Stimulated activated naive B cell treated with anti-CD40 and anti-IgM and Interleukin-4, amounts not matched to agents 10 μg/mL and 1 μg/mL and 100 μg/mL, for 72 hours (primary cell): ENCODE measurements around the gene PLEKHN1.

ENCODE experiments used
- ATAC-seq, 2 donors: fragments of 150-1000 bp; cut with Tn5 transposase; replicated peaks; 2 replicates each; pipeline ENCODE4 v1.10.0; 2021; ENCODE audit warnings: moderate library complexity in 1 of 2
- DNase-seq: peaks from one replicate; pipeline ENCODE4 v3.0.0; 2021
- H3K27ac Mint-ChIP-seq: one replicate; pipeline ENCODE4 v1.8.0; 2022; ENCODE audit warnings: mild to moderate bottlenecking, mixed read lengths
- H3K27me3 Mint-ChIP-seq, 2 donors: one replicate each; pipeline ENCODE4 v1.8.0; 2022; ENCODE audit warnings: mixed read lengths in 2 of 2
- H3K36me3 Mint-ChIP-seq, 2 donors: one replicate each; pipeline ENCODE4 v1.8.0; 2022; ENCODE audit warnings: mixed read lengths in 2 of 2, mild to moderate bottlenecking in 1 of 2
- H3K4me1 Mint-ChIP-seq, 2 donors: one replicate each; pipeline ENCODE4 v1.8.0; 2022; ENCODE audit warnings: mixed read lengths in 2 of 2, mild to moderate bottlenecking in 1 of 2
- H3K4me3 Mint-ChIP-seq, 2 donors: one replicate each; pipeline ENCODE4 v1.8.0; 2022; ENCODE audit warnings: mild to moderate bottlenecking in 2 of 2, mixed read lengths in 2 of 2, moderate library complexity in 1 of 2
- H3K9me3 Mint-ChIP-seq, 2 donors: one replicate each; pipeline ENCODE4 v1.8.0; 2022; ENCODE audit warnings: mixed read lengths in 2 of 2, mild to moderate bottlenecking in 1 of 2

Gene PLEKHN1

GRCh38 chr1:966704-967300, 520 bp downstream of the PLEKHN1 start:
- H3K9me3 Mint-ChIP-seq: no peaks in the 10 kb centered on the region
- H3K36me3 Mint-ChIP-seq: peaks cover 6 to 18% of the 10 kb centered on the region in 2 donors
- no peak overlapping the region for H3K27ac Mint-ChIP-seq
- peak; percentile 37 for DNase-seq
- peak; percentile 86 for ATAC-seq
- peaks cover 20 to 26% of the 10 kb centered on the region in 2 donors for H3K27me3 Mint-ChIP-seq
- H3K4me3 Mint-ChIP-seq: peak overlapping the region; percentile 84 to 87
- H3K4me1 Mint-ChIP-seq: peaks cover 9 to 24% of the 10 kb centered on the region in 2 donors

GRCh38 chr1:967466-968343, 1.4 kb downstream of the PLEKHN1 start:
- DNase-seq: no peak
- no peak for ATAC-seq
- peaks cover 2 to 14% of the 10 kb centered on the region in 2 donors for H3K36me3 Mint-ChIP-seq
- H3K27ac Mint-ChIP-seq: no peak overlapping the region
- peaks cover 6 to 22% of the 10 kb centered on the region in 2 donors for H3K4me1 Mint-ChIP-seq
- peaks cover 23 to 27% of the 10 kb centered on the region in 2 donors for H3K27me3 Mint-ChIP-seq
- peak overlapping the region in 1 of 2 donors; percentile 2 for H3K4me3 Mint-ChIP-seq
- H3K9me3 Mint-ChIP-seq: no peaks in the 10 kb centered on the region

GRCh38 chr1:969260-969855, 3.1 kb downstream of the PLEKHN1 start:
- H3K36me3 Mint-ChIP-seq: peaks cover 2 to 6% of the 10 kb centered on the region in 2 donors
- H3K4me1 Mint-ChIP-seq: peaks cover 6 to 22% of the 10 kb centered on the region in 2 donors
- H3K4me3 Mint-ChIP-seq: no peak overlapping the region
- no peaks in the 10 kb centered on the region for H3K9me3 Mint-ChIP-seq
- peaks cover 32 to 44% of the 10 kb centered on the region in 2 donors for H3K27me3 Mint-ChIP-seq
- no peak for ATAC-seq
- DNase-seq: no peak
- no peak overlapping the region for H3K27ac Mint-ChIP-seq

GRCh38 chr1:970242-970972, 4.1 kb downstream of the PLEKHN1 start:
- Mint-ChIP-seq H3K27me3 (peaks cover 40 to 54% of the 10 kb centered on the region in 2 donors), H3K36me3 (peaks cover 0 to 3% of the 10 kb centered on the region in 2 donors), H3K4me1 (peaks cover 5 to 17% of the 10 kb centered on the region in 2 donors), H3K27ac (no peak overlapping the region), H3K4me3 (no peak overlapping the region), H3K9me3 (no peaks in the 10 kb centered on the region)
- ATAC-seq: no peak
- DNase-seq: no peak

- no peak overlapping the region for H3K4me3 Mint-ChIP-seq
- ATAC-seq (no peak), DNase-seq (no peak)
- H3K27me3 Mint-ChIP-seq: peaks cover 46 to 61% of the 10 kb centered on the region in 2 donors
- H3K36me3 Mint-ChIP-seq: peaks cover 0 to 3% of the 10 kb centered on the region in 2 donors
- no peak overlapping the region for H3K27ac Mint-ChIP-seq
- H3K4me1 Mint-ChIP-seq: peaks cover 5 to 17% of the 10 kb centered on the region in 2 donors
- no peaks in the 10 kb centered on the region for H3K9me3 Mint-ChIP-seq
These were observed 4.9 kb downstream of the PLEKHN1 start for GRCh38 chr1:970973-971730.

DNA sequence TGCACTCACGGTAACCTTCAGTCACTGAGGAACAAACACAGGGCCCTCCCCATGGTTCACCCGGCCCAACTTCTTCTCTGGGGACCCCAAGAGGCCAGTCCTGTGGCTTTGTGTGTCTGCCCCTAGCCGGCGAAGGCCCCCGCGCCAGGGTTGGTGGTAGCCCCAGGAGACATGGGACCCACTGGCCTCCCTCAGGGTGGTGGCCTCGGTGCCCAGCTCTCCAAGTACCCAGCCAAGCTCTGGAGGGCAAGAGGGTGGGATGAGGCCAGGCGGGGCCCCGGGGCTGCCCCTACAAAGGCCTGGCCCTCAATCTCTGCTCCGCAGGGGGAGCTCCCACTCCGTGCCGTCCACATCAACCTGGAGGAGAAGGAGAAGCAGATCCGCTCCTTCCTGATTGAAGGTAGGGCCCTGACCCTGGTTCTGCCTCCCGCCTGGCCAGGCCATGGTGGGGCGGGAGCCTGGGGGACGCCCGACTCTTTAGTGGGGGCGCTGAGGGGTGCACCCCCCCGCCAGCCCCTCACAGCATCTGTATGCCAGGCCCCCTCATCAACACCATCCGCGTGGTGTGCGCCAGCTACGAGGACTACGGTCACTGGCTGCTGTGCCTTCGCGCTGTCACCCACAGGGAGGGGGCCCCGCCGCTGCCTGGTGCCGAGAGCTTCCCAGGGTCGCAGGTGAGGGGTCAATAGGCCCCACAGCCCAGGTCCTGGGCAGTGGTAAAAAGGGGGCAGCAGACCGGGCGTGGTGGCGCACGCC, 5.6 kb downstream of the PLEKHN1 start:
- Mint-ChIP-seq H3K36me3 (peaks cover 0 to 3% of the 10 kb centered on the region in 2 donors), H3K4me1 (peaks cover 5 to 14% of the 10 kb centered on the region in 2 donors), H3K27me3 (peaks cover 46 to 61% of the 10 kb centered on the region in 2 donors), H3K27ac (no peak overlapping the region), H3K4me3 (no peak overlapping the region), H3K9me3 (no peaks in the 10 kb centered on the region)
- DNase-seq (no peak), ATAC-seq (no peak)

DNA sequence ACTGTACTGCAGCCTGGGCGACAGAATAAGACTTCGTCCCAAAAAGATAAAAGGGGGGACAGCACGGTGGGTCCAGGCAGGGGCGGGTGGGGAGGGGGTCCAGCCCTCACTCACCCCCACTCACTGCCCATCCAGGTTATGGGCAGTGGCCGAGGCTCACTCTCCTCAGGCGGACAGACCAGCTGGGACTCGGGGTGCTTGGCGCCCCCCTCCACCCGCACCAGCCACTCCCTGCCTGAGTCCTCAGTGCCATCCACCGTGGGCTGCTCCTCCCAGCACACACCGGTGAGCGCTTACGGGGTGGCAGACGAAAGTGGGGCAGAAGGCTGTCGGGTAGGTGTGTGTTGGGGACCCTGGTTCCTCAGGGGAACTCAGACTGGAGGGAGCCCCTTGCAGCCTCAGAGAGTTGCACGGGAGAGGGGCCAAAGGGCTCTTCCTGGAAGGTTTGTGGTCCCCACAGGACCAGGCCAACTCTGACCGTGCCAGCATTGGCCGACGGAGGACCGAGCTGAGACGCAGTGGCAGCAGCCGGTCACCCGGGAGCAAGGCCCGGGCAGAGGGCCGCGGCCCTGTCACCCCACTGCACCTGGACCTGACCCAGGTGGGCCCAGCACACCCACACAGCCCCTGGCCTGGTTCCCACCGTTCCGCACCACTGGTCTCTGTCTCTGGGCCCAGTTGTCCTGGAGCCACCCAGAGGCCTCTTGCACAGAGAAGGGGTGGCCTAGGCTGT, 6.6 kb downstream of the PLEKHN1 start:
- ATAC-seq: no peak
- no peak overlapping the region for H3K27ac Mint-ChIP-seq
- H3K4me1 Mint-ChIP-seq: peaks cover 5 to 9% of the 10 kb centered on the region in 2 donors
- DNase-seq: no peak
- no peak overlapping the region for H3K4me3 Mint-ChIP-seq
- H3K27me3 Mint-ChIP-seq: peaks cover 46 to 62% of the 10 kb centered on the region in 2 donors
- H3K9me3 Mint-ChIP-seq: no peaks in the 10 kb centered on the region
- H3K36me3 Mint-ChIP-seq: peaks cover 0 to 3% of the 10 kb centered on the region in 2 donors

DNA sequence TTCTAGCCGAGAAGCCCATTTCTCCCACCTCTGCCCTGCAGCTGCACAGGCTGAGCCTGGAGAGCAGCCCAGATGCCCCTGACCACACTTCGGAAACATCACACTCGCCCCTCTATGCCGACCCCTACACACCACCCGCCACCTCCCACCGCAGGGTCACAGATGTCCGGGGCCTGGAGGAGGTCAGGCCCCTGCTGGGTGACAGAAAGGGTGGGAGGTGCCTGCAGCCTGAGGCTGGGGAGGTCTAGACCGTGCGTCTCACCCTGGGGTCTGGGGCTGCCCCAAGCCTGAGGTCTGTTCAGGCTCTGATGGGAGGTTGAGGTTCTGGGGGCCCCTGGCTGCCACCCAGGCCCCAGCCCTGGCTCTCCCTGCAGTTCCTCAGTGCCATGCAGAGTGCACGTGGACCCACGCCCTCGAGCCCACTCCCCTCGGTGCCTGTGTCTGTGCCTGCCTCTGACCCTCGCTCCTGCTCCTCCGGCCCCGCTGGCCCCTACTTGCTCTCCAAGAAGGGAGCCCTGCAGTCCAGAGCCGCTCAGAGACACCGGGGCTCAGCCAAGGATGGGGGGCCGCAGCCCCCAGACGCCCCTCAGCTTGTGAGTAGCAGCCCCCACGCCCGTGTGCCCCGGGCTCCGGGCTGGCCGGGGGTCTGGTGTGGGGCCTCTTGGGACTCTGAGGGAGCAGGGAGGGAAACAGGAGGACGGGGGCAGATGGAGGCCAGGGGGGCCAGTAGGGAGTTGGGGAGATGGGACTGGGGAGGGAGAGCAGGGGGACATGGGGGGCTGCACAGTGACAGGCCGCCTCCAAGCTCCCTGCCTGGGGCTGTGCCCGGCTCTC, 7.4 kb downstream of the PLEKHN1 start:
- peaks cover 46 to 63% of the 10 kb centered on the region in 2 donors for H3K27me3 Mint-ChIP-seq
- ATAC-seq (no peak), DNase-seq (no peak)
- H3K27ac Mint-ChIP-seq: no peak overlapping the region
- peaks cover 0 to 4% of the 10 kb centered on the region in 2 donors for H3K9me3 Mint-ChIP-seq
- peaks cover 0 to 7% of the 10 kb centered on the region in 2 donors for H3K36me3 Mint-ChIP-seq
- H3K4me3 Mint-ChIP-seq: no peak overlapping the region
- H3K4me1 Mint-ChIP-seq: peaks cover 9% of the 10 kb centered on the region in 2 donors

- Mint-ChIP-seq H3K4me1 (peaks cover 9% of the 10 kb centered on the region in 2 donors), H3K4me3 (no peak overlapping the region), H3K36me3 (peaks cover 0 to 7% of the 10 kb centered on the region in 2 donors), H3K27me3 (peaks cover 41 to 57% of the 10 kb centered on the region in 2 donors), H3K27ac (no peak overlapping the region), H3K9me3 (peaks cover 0 to 4% of the 10 kb centered on the region in 2 donors)
- ATAC-seq (no peak), DNase-seq (no peak)
These were observed 8.0 kb downstream of the PLEKHN1 start for GRCh38 chr1:974293-974640.

- Mint-ChIP-seq H3K4me3 (peak overlapping the region in 1 of 2 donors; percentile 21), H3K9me3 (peaks cover 0 to 4% of the 10 kb centered on the region in 2 donors), H3K4me1 (peaks cover 9% of the 10 kb centered on the region in 2 donors), H3K36me3 (peaks cover 0 to 7% of the 10 kb centered on the region in 2 donors), H3K27ac (no peak overlapping the region), H3K27me3 (peaks cover 36 to 52% of the 10 kb centered on the region in 2 donors)
- no peak for ATAC-seq
- no peak for DNase-seq
These were observed 8.5 kb downstream of the PLEKHN1 start for GRCh38 chr1:974687-975328.

DNA sequence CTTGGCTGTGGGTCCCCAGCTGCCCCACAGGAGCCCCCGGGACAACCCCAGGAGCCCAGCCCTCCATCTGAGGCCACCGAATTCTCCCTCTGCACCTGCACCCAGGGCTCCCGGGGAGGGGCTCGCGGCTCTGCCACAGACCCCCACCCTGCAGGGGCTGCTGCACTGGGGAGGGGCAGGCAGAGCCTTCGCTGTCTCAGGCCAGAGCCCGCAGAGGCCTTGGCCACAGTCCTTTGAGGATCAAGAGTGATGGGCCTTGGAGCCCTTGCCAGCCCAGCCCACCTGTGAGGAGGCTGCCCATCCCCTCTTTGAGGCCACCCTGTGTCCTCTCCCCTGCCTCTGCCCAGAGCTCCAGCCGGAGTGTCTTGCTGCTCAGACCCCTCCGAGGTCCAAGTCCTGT, 9.1 kb downstream of the PLEKHN1 start:
- H3K4me3 Mint-ChIP-seq: no peak overlapping the region
- H3K36me3 Mint-ChIP-seq: peaks cover 0 to 7% of the 10 kb centered on the region in 2 donors
- peaks cover 9% of the 10 kb centered on the region in 2 donors for H3K4me1 Mint-ChIP-seq
- DNase-seq: no peak
- H3K9me3 Mint-ChIP-seq: peaks cover 0 to 4% of the 10 kb centered on the region in 2 donors
- no peak overlapping the region for H3K27ac Mint-ChIP-seq
- ATAC-seq: no peak
- H3K27me3 Mint-ChIP-seq: peaks cover 36 to 52% of the 10 kb centered on the region in 2 donors
